Head of caudate nucleus (tissue), 42 donors: Measurements from ENCODE around the gene CASTOR1.

Experiments used
- DNase-seq, 42 donors: peaks; one replicate each; pipeline versions ENCODE4 v3.0.0 to v3.0.0-alpha.2; 2020 to 2021; ENCODE audit warnings: mixed read lengths in 7 of 42
- intact Hi-C: fragments of 100-400 bp; cut with DNase I; formaldehyde crosslinking; loops from one replicate; pipeline ENCODE4 v1.15.0; 2022

Gene CASTOR1

DNA sequence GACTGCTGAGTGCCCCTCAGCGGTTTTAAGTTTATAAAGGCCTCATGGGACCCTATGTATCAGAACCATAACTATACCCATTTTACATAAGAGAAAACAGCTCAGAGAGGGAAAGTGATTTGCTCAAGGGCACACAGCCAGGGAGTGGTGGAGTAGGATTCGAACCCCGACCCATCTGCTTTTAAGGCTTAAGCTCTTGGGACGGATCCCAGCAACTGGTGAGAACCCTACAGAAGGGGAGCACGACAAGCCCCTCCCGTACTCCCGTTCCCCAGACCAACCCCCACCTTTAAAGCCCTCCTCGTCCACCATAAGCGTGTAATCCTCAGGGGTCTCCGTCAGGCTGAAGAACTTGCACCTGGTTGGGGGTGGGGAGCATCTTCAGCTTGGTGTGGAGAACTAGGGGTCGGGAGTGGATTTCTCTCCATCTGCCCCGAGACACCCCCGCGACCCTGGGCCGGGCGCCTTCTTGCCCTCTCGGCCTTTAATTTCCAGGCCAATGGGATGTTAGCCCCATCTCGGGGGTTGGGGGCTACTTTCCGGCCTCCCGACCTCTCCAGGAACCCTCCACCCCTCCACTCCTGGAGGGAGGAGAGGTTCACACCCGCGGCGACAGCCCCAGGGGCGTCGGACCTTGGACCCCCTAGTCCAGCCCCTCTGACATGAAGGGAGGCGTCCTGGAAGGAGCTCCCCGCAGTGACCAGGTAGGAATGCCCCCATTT is 725 bp downstream of the CASTOR1 start:
- no peak for DNase-seq
- intact Hi-C loops: no loop called here

GRCh38 chr22:30287648-30288418 is 1.5 kb downstream of the CASTOR1 start:
- DNase-seq: peak; percentile 63 to 94 (median 82)
- intact Hi-C loops: loop anchor here (2.0 kb wide), 1 partner anchor 103 kb away; no protein-coding TSS in a partner anchor

DNA sequence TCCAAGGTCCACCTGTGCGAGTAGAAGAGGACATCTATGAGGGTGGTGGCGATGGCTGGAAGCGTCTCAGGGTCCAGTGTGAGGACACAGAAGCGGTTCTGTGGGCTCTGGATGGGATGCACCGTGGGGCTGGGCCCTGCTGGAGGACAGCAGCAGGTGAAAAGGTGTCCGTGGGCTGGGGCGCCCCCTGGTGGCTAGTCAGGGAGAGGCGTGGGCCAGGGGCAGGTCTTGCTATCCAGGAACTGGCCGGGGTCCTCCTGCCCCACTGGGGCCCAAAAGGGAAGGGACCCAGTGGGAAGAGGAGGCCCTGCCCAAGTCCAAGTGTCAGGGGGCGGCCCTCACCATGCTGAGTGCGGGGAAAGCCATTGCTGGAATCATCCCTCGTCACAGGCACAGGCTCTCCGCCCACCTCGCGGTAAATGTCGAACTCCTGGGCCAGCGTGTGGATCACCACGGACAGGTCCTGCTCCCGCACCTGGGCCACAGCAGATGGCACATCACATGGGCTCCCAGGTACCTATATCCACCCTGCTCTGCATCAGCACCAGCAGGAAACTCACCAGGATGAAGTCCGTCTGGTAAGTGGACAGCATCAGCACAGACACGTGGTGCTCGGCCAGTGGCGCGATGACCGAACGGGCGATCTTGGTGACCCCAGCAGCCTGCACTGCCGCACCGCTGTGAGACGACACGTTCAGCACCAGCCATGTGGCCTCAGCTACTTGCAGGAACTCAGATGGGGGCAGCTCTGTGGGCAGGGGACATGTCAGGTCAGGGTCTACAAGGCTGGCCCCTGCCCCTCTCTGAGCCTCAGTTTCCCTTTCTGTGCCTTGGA is 2.3 kb downstream of the CASTOR1 start:
- intact Hi-C loops: loop anchor here (2.0 kb wide), 1 partner anchor 104 kb away; no protein-coding TSS in a partner anchor
- peak in 37 of 42 donors; percentile 30 to 86 (median 66) for DNase-seq

DNA sequence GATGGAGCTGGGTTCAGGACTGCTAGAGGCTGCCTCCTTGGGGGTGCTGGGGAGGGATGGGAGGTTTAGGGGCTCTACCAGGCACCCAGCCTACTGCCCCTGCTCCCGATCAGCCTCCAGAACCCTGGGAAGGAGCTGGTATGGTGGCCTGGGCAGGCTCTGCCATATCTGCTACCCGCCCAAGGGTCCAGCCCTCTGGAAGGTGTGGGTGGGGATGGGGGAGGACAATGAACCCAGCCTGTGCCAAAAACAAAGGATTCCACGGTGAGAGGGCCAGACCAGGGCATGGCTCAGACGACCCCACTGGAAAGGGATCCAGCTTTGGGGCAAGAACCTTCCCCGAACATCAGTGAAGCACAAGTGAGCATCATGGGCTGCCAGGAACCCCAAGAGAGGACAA is 3.0 kb downstream of the CASTOR1 start:
- intact Hi-C loops: loop anchor here (2.0 kb wide), 1 partner anchor 104 kb away; no protein-coding TSS in a partner anchor
- DNase-seq: no peak

- intact Hi-C loops: loop anchor here (2.0 kb wide), 1 partner anchor 105 kb away; no protein-coding TSS in a partner anchor
- DNase-seq: no peak
Observed at GRCh38 chr22:30285846-30286200, 3.5 kb downstream of the CASTOR1 start.

GRCh38 chr22:30285176-30285845 is 4.0 kb downstream of the CASTOR1 start:
- intact Hi-C loops: no loop called here
- DNase-seq: no peak

DNA sequence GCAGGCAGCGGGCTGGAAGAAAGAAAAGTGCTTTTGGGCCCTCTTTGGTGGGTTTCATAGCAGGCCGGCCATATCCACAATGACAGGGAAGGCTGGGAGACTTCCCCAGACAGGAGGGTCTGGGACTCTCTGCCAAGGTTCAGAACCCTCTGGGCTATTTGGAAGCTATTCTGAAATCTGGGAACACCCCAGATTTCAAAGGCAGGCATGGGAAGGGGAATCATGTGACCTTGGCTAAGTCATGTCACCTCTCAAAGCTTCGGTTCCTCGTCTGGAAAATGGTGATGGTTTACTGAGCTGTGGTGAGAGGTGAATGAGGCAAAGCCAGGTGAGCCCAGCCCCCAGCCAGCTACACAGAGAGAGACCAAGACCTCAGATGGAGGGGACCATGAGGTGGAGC is 4.6 kb downstream of the CASTOR1 start:
- no peak for DNase-seq
- intact Hi-C loops: no loop called here

- no peak for DNase-seq
- intact Hi-C loops: no loop called here
Observed at GRCh38 chr22:30284172-30284571, 5.1 kb downstream of the CASTOR1 start.

- no peak for DNase-seq
- intact Hi-C loops: no loop called here
Observed at GRCh38 chr22:30283342-30283741, 6.0 kb downstream of the CASTOR1 start.

DNA sequence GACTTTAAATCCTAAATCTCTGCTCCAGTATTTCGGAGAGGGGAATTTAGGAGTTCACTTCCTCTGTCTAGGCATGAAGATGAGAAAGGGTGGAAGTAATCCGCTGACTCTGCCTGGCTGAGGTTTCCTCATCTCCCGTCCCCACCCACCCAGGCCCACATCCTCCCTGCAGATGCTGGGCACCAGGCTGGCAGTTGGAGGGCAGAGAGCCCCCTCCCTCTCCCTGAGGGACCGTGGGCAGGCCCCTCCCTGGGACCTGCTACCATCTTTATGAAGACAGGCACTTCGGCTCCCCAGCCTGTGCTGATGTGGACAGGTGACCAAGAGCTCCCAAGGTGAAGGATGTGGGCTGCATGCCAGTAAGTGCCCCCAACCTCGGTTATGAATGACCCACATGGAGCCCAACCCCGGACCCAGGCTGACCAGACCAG is 6.7 kb downstream of the CASTOR1 start:
- intact Hi-C loops: no loop called here
- DNase-seq: no peak

- DNase-seq: no peak
- intact Hi-C loops: no loop called here
Observed at GRCh38 chr22:30280505-30280904, 8.8 kb downstream of the CASTOR1 start.

DNA sequence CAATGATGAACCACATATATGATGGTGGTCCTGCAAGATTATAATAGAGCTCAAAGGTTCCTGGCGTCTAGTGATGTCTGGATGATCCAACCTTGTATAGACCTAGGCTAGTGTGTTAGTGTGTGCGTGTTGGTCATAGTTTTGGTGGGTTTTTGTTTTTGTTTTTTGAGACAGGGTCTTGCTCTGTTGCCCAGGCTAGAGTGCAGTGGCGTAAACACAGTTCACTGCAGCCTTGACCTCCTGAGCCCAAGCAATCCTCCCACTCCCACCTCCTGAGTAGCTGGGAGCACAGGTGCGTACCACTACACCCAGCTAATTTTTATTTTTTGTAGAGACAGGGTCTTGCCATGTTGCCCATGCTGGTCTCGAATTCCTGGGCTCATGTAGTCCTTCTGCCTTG is 9.4 kb downstream of the CASTOR1 start:
- intact Hi-C loops: no loop called here
- DNase-seq: no peak

- peak in 20 of 42 donors; percentile 27 to 74 (median 48) for DNase-seq
- intact Hi-C loops: no loop called here
Observed at GRCh38 chr22:30279046-30279788, 10.1 kb downstream of the CASTOR1 start.

- intact Hi-C loops: no loop called here
- peak in 10 of 42 donors; percentile 9 to 64 (median 34) for DNase-seq
Observed at GRCh38 chr22:30277547-30278344, 11.6 kb downstream of the CASTOR1 start.

DNA sequence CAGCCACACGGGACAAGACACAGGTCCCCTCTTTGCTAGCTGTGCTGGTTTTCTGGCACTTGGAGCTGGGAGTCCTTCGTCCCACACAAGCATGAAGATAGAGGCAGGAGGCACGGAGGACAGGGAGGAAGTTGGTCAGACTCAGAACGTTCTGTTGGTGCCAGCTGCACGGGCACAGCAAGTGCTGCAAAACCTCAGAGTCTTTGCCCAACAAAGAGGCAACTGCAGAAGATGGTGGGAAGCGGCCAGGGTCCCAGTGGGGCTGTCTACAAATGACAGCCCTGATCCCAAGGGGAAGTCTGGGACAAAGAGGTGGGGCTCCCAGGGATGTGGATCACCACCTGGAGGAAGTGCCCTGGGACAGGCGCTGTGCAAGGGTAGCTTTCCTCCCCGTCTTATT is 13.3 kb downstream of the CASTOR1 start:
- DNase-seq: no peak
- intact Hi-C loops: no loop called here

- no peak for DNase-seq
- intact Hi-C loops: no loop called here
Observed at GRCh38 chr22:30275625-30276024, 13.7 kb downstream of the CASTOR1 start.

DNA sequence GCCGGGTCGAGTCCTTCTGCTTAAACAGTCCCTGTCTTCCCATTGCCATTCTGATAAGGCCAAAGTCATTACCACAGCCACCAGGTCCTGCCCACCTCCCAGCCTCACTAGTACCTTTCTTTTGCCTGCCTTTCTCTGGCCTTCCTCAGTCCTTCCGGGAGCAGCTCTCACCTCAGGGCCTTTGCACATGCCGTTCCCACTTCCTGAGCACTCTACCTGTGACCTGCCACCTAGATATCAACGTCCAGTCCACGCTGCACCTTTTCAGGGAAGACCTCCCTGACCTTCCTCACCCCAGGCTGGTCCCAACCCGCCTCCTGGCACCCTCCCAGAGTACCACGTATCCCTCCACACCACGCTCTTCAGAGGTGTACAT is 14.9 kb downstream of the CASTOR1 start:
- DNase-seq: no peak
- intact Hi-C loops: no loop called here
